Hepatocyte (in vitro differentiated cells): Measurements from ENCODE around the gene FGFBP1. TPM values are rescaled to one million over a fixed set of nuclear protein-coding genes. Genes with fewer than 3 reads are reported as not detected.

ENCODE experiments used
- DNase-seq: peaks from one replicate; pipeline ENCODE4 v3.0.0-alpha.2; 2016; ENCODE audit warnings: low spot score
- H2AFZ ChIP-seq: fragments of 200-600 bp; sonication (generic); 2 replicates; pipeline ENCODE4 v1.6.0; 2016; ENCODE audit warnings: antibody characterized with exemption, mild to moderate bottlenecking
- H3K27ac ChIP-seq: fragments of 200-600 bp; sonication (generic); 2 replicates; pipeline ENCODE4 v1.5.1; 2016; ENCODE audit warnings: mild to moderate bottlenecking
- H3K27me3 ChIP-seq: fragments of 200-600 bp; sonication (generic); 2 replicates; pipeline ENCODE4 v1.6.1; 2016
- H3K36me3 ChIP-seq: fragments of 200-600 bp; sonication (generic); replicated peaks from 2 replicates; pipeline ENCODE4 v1.5.1; 2016; ENCODE audit warnings: low read depth; ENCODE audit not compliant: insufficient read depth
- H3K4me1 ChIP-seq: fragments of 200-600 bp; sonication (generic); 2 replicates; pipeline ENCODE4 v1.5.1; 2016; ENCODE audit warnings: mild to moderate bottlenecking, moderate library complexity; ENCODE audit not compliant: insufficient read depth
- H3K4me2 ChIP-seq: fragments of 200-600 bp; sonication (generic); 2 replicates; pipeline ENCODE4 v1.6.0; 2016
- H3K4me3 ChIP-seq: fragments of 200-600 bp; sonication (generic); 2 replicates; pipeline ENCODE4 v1.5.1; 2016; ENCODE audit warnings: mild to moderate bottlenecking
- H3K79me2 ChIP-seq: fragments of 200-600 bp; sonication (generic); 2 replicates; pipeline ENCODE4 v1.6.0; 2017; ENCODE audit warnings: mild to moderate bottlenecking
- H3K9me2 ChIP-seq: fragments of 200-600 bp; sonication (generic); replicated peaks from 2 replicates; pipeline ENCODE4 v1.6.0; 2017; ENCODE audit warnings: mild to moderate bottlenecking; ENCODE audit not compliant: insufficient read depth
- H3K9me3 ChIP-seq: fragments of 200-600 bp; sonication (generic); 2 replicates; pipeline ENCODE4 v1.5.1; 2016; ENCODE audit warnings: low read depth, mild to moderate bottlenecking
- H4K20me1 ChIP-seq: fragments of 200-600 bp; sonication (generic); 2 replicates; pipeline ENCODE4 v1.6.0; 2016; ENCODE audit warnings: mild to moderate bottlenecking; ENCODE audit not compliant: insufficient read depth, poor library complexity, severe bottlenecking
- CTCF ChIP-seq: fragments of 200-600 bp; sonication (generic); IDR thresholded peaks from 2 replicates; pipeline ENCODE4 v1.5.1; 2016; ENCODE audit warnings: antibody characterized with exemption, mild to moderate bottlenecking; ENCODE audit not compliant: poor library complexity
- EZH2 ChIP-seq: fragments of 200-600 bp; sonication (generic); IDR thresholded peaks from 2 replicates; pipeline ENCODE4 v1.6.1; 2016; ENCODE audit warnings: antibody characterized with exemption, mild to moderate bottlenecking, borderline replicate concordance
- EZH2phosphoT487 ChIP-seq: fragments of 200-600 bp; sonication (generic); IDR thresholded peaks from one replicate; pipeline ENCODE4 v1.6.1; 2018; ENCODE audit warnings: antibody characterized with exemption, mild to moderate bottlenecking, low read depth, moderate library complexity; ENCODE audit not compliant: unreplicated experiment, severe bottlenecking
- WGBS: methylation state at CpG from one replicate; pipeline ENCODE4 v1.1.6; 2016; ENCODE audit warnings: low lambda C conversion rate; ENCODE audit errors: missing lambda C conversion rate; 5-methylcytosine and 5-hydroxymethylcytosine counted together
- polyA plus RNA-seq: library from polyadenylated mRNA; unstranded; fragments of >200 nt; fragmentation: Nextera tagmentation; extraction: Ambion mirVana; gene quantifications from 2 replicates; pipeline ENCODE4 v1.2.1, GENCODE V29; 2016
- total RNA-seq: library from RNA; depleted of rRNA; stranded (reverse); fragments of >200 nt; gene quantifications from 2 replicates; pipeline ENCODE4 v1.2.3, GENCODE V29; 2014

The FGFBP1 gene
- total and polyA plus RNA-seq, 2 experiments from 2014 or later, result 1.8 to 2.8 TPM

DNA sequence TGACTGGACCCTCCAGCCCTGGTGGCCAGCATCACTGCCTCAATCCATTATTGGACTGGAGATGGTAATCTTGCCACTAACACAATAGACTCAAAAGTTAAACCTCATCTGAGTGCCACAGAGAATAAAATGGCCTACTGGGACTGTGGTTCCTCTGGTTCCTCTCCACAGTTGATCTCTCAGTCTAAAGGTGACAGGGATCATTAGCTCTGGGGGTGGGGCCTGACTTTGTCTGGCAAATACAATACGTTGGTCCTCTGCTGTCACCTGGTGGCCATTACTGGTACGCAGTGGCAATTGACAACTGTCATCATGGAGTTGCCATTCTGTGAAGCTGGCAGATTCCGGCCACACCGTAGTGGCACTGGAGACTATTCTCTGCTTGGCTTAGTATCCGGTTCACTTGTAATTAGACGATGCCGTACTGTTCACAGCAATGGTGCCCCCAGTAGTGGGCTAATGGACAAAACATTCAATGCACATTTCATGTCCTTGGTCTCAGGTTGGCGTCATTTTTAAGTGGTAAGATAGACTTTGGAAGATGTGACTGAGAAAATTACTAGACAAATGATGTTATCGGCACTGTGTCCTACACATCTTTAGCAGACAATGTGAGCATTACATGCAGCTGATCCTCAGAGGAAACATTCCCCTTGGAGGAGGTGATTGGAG lies 17.8 kb upstream of the FGFBP1 start:
- H3K27ac ChIP-seq, result no peak overlapping the region
- peak; percentile 84 for DNase-seq

DNA sequence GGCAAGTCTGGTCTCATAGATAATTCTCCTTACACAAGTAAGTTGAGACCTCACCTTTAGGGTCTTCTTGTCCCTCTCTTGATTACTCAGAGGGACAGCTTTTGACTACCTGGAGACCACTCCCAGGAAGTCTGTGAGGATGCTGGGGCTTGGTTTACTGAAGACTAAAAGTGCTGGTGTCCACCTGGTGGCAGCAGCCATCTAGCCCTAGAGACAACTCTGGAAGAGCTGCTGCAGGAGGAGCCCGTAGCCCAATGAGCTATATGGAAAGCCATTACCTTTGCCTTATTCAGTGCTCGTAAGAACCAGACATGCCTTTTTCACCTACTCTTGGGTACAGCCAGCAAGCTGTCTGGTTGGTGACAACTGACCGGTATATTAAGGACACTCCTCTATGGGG lies 17.1 kb upstream of the FGFBP1 start:
- no peaks in the 10 kb centered on the region for H3K4me1 ChIP-seq
- H3K9me3 ChIP-seq, result no peaks in the 10 kb centered on the region
- no peak for TF ChIP-seq EZH2phosphoT487
- TF ChIP-seq EZH2, result no peak
- no peaks in the 10 kb centered on the region for H3K36me3 ChIP-seq
- no peaks in the 10 kb centered on the region for H4K20me1 ChIP-seq
- H3K79me2 ChIP-seq, result no peaks in the 10 kb centered on the region
- no peak for DNase-seq
- 93% methylated on average over 3 of the region's 3 CpGs for WGBS
- no peak overlapping the region for H2AFZ ChIP-seq
- no peaks in the 10 kb centered on the region for H3K27me3 ChIP-seq
- no peaks in the 10 kb centered on the region for H3K9me2 ChIP-seq
- no peak overlapping the region for H3K4me3 ChIP-seq
- H3K4me2 ChIP-seq, result no peak overlapping the region
- no peak overlapping the region for H3K27ac ChIP-seq

More for the DNA sequence above, 17.8 kb upstream of the FGFBP1 start:
- 66% methylated on average over 9 of the region's 9 CpGs for WGBS
- H3K4me2 ChIP-seq, result no peak overlapping the region
- H3K9me3 ChIP-seq, result no peaks in the 10 kb centered on the region
- H3K79me2 ChIP-seq, result no peaks in the 10 kb centered on the region
- H3K4me1 ChIP-seq, result no peaks in the 10 kb centered on the region
- H3K27me3 ChIP-seq, result no peaks in the 10 kb centered on the region
- H2AFZ ChIP-seq, result no peak overlapping the region
- H3K4me3 ChIP-seq, result no peak overlapping the region
- H3K36me3 ChIP-seq, result no peaks in the 10 kb centered on the region
- no peaks in the 10 kb centered on the region for H3K9me2 ChIP-seq
- H4K20me1 ChIP-seq, result no peaks in the 10 kb centered on the region
- no peak for TF ChIP-seq EZH2
- TF ChIP-seq CTCF, result peak; percentile 77

GRCh38 chr4:15953625-15954024 lies 15.1 kb upstream of the FGFBP1 start:
- H2AFZ ChIP-seq, result no peak overlapping the region
- no peaks in the 10 kb centered on the region for H3K36me3 ChIP-seq
- H3K27me3 ChIP-seq, result no peaks in the 10 kb centered on the region
- no peak for DNase-seq
- H3K9me3 ChIP-seq, result no peaks in the 10 kb centered on the region
- no peaks in the 10 kb centered on the region for H3K79me2 ChIP-seq
- 60% methylated on average over 5 of the region's 5 CpGs for WGBS
- H3K4me3 ChIP-seq, result no peak overlapping the region
- no peaks in the 10 kb centered on the region for H3K4me1 ChIP-seq
- H3K4me2 ChIP-seq, result no peak overlapping the region
- H3K9me2 ChIP-seq, result no peaks in the 10 kb centered on the region
- no peak for TF ChIP-seq EZH2phosphoT487
- no peak for TF ChIP-seq CTCF
- no peak for TF ChIP-seq EZH2
- no peak overlapping the region for H3K27ac ChIP-seq
- no peaks in the 10 kb centered on the region for H4K20me1 ChIP-seq

DNA sequence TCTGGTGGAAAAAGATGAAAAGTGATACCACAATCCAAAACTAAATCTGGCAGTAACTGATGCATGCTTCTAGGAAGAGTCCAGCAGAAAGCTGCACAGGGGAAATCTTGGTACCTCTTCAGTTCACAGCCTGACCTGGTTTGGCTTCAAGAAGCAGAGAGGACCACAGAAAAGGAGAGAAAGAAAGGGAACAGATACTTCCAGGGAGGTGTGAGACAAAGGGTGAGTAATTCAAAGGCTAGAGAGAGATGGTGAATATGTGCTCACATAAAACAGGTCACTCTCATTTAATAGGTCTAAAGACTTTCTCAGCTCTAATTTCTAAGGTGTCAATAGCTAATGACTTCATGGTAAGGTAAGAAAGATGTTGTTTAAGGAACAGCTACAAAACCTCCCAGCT lies 13.2 kb upstream of the FGFBP1 start:
- Histone ChIP-seq H3K36me3 (no peaks in the 10 kb centered on the region), H3K4me3 (no peak overlapping the region), H3K9me2 (no peaks in the 10 kb centered on the region), H3K27ac (no peak overlapping the region), H4K20me1 (no peaks in the 10 kb centered on the region), H3K27me3 (no peaks in the 10 kb centered on the region), H3K9me3 (no peaks in the 10 kb centered on the region), H3K79me2 (no peaks in the 10 kb centered on the region), H2AFZ (no peak overlapping the region), H3K4me1 (no peaks in the 10 kb centered on the region), H3K4me2 (no peak overlapping the region)
- no peak for DNase-seq
- TF ChIP-seq EZH2phosphoT487 (no peak), EZH2 (no peak), CTCF (no peak)
